ENCODE data around the gene HS6ST2. TPM values are rescaled to one million over a fixed set of nuclear protein-coding genes. Genes with fewer than 3 reads are reported as not detected.
A peak's percentile ranks its signal among the peaks of the same experiment; 100 is the strongest.

HS6ST2 gene
- total and polyA plus RNA-seq, 10 of the 15 experiments (the other 5 are each of a cell fraction or from before 2014, with no cell fraction given), result not detected

- DNase-seq (ENCODE audit: low read depth, low spot score) (no peak), ATAC-seq (no peak), FAIRE-seq (peak; percentile 23)
- no peak overlapping the region for H3K4me2 ChIP-seq (ENCODE audit: control insufficient read depth, insufficient read depth)
- no TSS peak for BruUV-seq (replicated peaks)
- intact Hi-C loops (cut with micrococcal nuclease; ENCODE audit: unreplicated experiment), result no loop called here
- no peaks in the 10 kb centered on the region for H3K4me1 ChIP-seq (ENCODE audit: control insufficient read depth, insufficient read depth, low read length)
- no peak overlapping the region for H3K27ac ChIP-seq (ENCODE audit: control insufficient read depth, insufficient read depth)
- no peaks in the 10 kb centered on the region for H3K79me2 ChIP-seq (ENCODE audit: control insufficient read depth, insufficient read depth, low read length)
- H3K36me3 ChIP-seq (ENCODE audit: control insufficient read depth in 2 of 2, insufficient read depth in 2 of 2, low read length in 1 of 2), result no peaks in the 10 kb centered on the region
- in situ Hi-C loops (cut with MboI), result no loop called here
- H3K9me3 ChIP-seq (replicated peaks; ENCODE audit: control insufficient read depth, insufficient read depth, low read length), result no peaks in the 10 kb centered on the region
- no peak overlapping the region for H3K9ac ChIP-seq (ENCODE audit: control insufficient read depth, insufficient read depth, low read length)
- ChIA-PET SMC1A (ENCODE audit: uncharacterized antibody, unreplicated experiment) (interaction anchor here (1.2 kb wide), 1 partner anchor 873 kb away, joined by 3 read pairs; no protein-coding TSS in a partner anchor), POLR2A (no interaction called here), RAD21 (ENCODE audit: unreplicated experiment) (no interaction called here), CTCF (no interaction called here)
- H3K4me3 ChIP-seq, result no peak overlapping the region
- 0% methylated on average over 5 of the region's 5 CpGs for WGBS (ENCODE audit: insufficient coverage, insufficient replicate concordance, low lambda C conversion rate, missing lambda C conversion rate)
- TF ChIP-seq GATAD2B (conservative IDR thresholded peaks at IDR 0.05; ENCODE audit: low read depth), result no peak
- no peak for TF ChIP-seq IKZF1 (conservative IDR thresholded peaks at IDR 0.05)
- no peak for TF ChIP-seq EGR1 (IDR thresholded peaks at IDR 0.05; ENCODE audit: borderline replicate concordance in 1 of 2, low read depth in 2 of 2, low read length in 2 of 2)
- no peak for TF ChIP-seq NFXL1 (IDR thresholded peaks at IDR 0.05; ENCODE audit: borderline replicate concordance)
- TF ChIP-seq FOS (IDR thresholded peaks at IDR 0.05; ENCODE audit: borderline replicate concordance, extremely low read depth, insufficient read length), result no peak
- no peak for TF ChIP-seq NFIC (IDR thresholded peaks at IDR 0.05; ENCODE audit: low read depth, low read length)
- no peak for TF ChIP-seq RELA (IDR thresholded peaks at IDR 0.05; ENCODE audit: borderline replicate concordance, partially characterized antibody)
- TF ChIP-seq JUNB (IDR thresholded peaks at IDR 0.05), result no peak
- no peak for TF ChIP-seq FOXM1 (IDR thresholded peaks at IDR 0.05; ENCODE audit: low read depth, low read length)
- no peak for TF ChIP-seq IRF4 (IDR thresholded peaks at IDR 0.05; ENCODE audit: low read depth, low read length)
- no peak for TF ChIP-seq DPF2 (IDR thresholded peaks at IDR 0.05)
- no peak for TF ChIP-seq NKRF (conservative IDR thresholded peaks at IDR 0.05)
- TF ChIP-seq SMAD5 (IDR thresholded peaks at IDR 0.05; ENCODE audit: low read depth), result no peak
- TF ChIP-seq ZNF384 (IDR thresholded peaks at IDR 0.05; ENCODE audit: borderline replicate concordance, low read depth, low read length), result no peak
- TF ChIP-seq CBFB (IDR thresholded peaks at IDR 0.05; ENCODE audit: low read depth), result no peak
- no peak overlapping the region for H2AFZ ChIP-seq (ENCODE audit: control insufficient read depth, low read depth, low read length)
- no peaks in the 10 kb centered on the region for H4K20me1 ChIP-seq (ENCODE audit: control insufficient read depth, insufficient read depth)
- no peaks in the 10 kb centered on the region for H3K27me3 ChIP-seq (replicated peaks in 1 of 2; ENCODE audit: control insufficient read depth in 2 of 2, insufficient read depth in 2 of 2, low read length in 1 of 2)
These were observed 243.5 kb downstream of the HS6ST2 start for GRCh38 chrX:132714913-132715312.

Data from GM12878 (cell line).